ENCODE results near the gene OR2S2. TPM values are rescaled to one million over a fixed set of nuclear protein-coding genes. Genes with fewer than 3 reads are reported as not detected.

OR2S2 gene
- total RNA-seq, 3 donors from 2014 or later = not detected

GRCh38 chr9:35928591-35929452 is 29.1 kb downstream of the OR2S2 start:
- H3K27ac ChIP-seq = peak overlapping the region in 1 of 2 donors; percentile 56
- intact Hi-C loops (cut with DNase I; ENCODE audit: low total_unique reads) = no loop called here
- H3K36me3 ChIP-seq = no peaks in the 10 kb centered on the region
- peaks cover 3 to 6% of the 10 kb centered on the region in 2 donors for H3K4me1 ChIP-seq
- TF ChIP-seq CTCF (IDR thresholded peaks at IDR 0.05) (no peak), POLR2A (IDR thresholded peaks at IDR 0.05) (no peak), POLR2AphosphoS5 (IDR thresholded peaks at IDR 0.05) (no peak)
- no peak overlapping the region for H3K4me3 ChIP-seq
- DNase-seq (ENCODE audit: low spot score in 2 of 2) = no peak
- no peaks in the 10 kb centered on the region for H3K9me3 ChIP-seq
- H3K27me3 ChIP-seq = no peaks in the 10 kb centered on the region

GRCh38 chr9:35923927-35924763 is 33.8 kb downstream of the OR2S2 start:
- no peaks in the 10 kb centered on the region for H3K27me3 ChIP-seq
- TF ChIP-seq POLR2A (IDR thresholded peaks at IDR 0.05) = no peak
- TF ChIP-seq POLR2AphosphoS5 (IDR thresholded peaks at IDR 0.05) = peak in 1 of 3 donors; percentile 12
- no peaks in the 10 kb centered on the region for H3K36me3 ChIP-seq
- intact Hi-C loops (cut with DNase I; ENCODE audit: low total_unique reads) = no loop called here
- peak in 1 of 2 donors; percentile 71 for DNase-seq (ENCODE audit: low spot score in 2 of 2)
- H3K4me1 ChIP-seq = peaks cover 8 to 12% of the 10 kb centered on the region in 2 donors
- H3K27ac ChIP-seq = peak overlapping the region; percentile 88 to 91
- H3K9me3 ChIP-seq = no peaks in the 10 kb centered on the region
- peak overlapping the region in 1 of 3 donors; percentile 12 for H3K4me3 ChIP-seq

GRCh38 chr9:35923598-35923926 is 34.4 kb downstream of the OR2S2 start:
- intact Hi-C loops (cut with DNase I; ENCODE audit: low total_unique reads) = no loop called here
- DNase-seq (ENCODE audit: low spot score in 2 of 2) = no peak
- no peaks in the 10 kb centered on the region for H3K36me3 ChIP-seq
- no peak for TF ChIP-seq POLR2A (IDR thresholded peaks at IDR 0.05)
- TF ChIP-seq CTCF (IDR thresholded peaks at IDR 0.05) = no peak
- no peak for TF ChIP-seq POLR2AphosphoS5 (IDR thresholded peaks at IDR 0.05)
- peak overlapping the region in 1 of 3 donors; percentile 12 for H3K4me3 ChIP-seq
- no peaks in the 10 kb centered on the region for H3K27me3 ChIP-seq
- peaks cover 8 to 12% of the 10 kb centered on the region in 2 donors for H3K4me1 ChIP-seq
- no peaks in the 10 kb centered on the region for H3K9me3 ChIP-seq
- peak overlapping the region; percentile 88 to 91 for H3K27ac ChIP-seq

- TF ChIP-seq POLR2AphosphoS5 (IDR thresholded peaks at IDR 0.05) = no peak
- TF ChIP-seq CTCF (IDR thresholded peaks at IDR 0.05) = no peak
- TF ChIP-seq POLR2A (IDR thresholded peaks at IDR 0.05) = no peak
- intact Hi-C loops (cut with DNase I; ENCODE audit: low total_unique reads) = no loop called here
- Histone ChIP-seq H3K9me3 (no peaks in the 10 kb centered on the region), H3K36me3 (no peaks in the 10 kb centered on the region), H3K27me3 (no peaks in the 10 kb centered on the region), H3K27ac (peak overlapping the region in 1 of 2 donors; percentile 71), H3K4me1 (peaks cover 12 to 13% of the 10 kb centered on the region in 2 donors), H3K4me3 (no peak overlapping the region)
- DNase-seq (ENCODE audit: low spot score in 2 of 2) = no peak
Measured at GRCh38 chr9:35920051-35920620, 37.8 kb downstream of the OR2S2 start.

GRCh38 chr9:35919212-35920008 is 38.5 kb downstream of the OR2S2 start:
- Histone ChIP-seq H3K27ac (peak overlapping the region; percentile 15 to 71), H3K27me3 (no peaks in the 10 kb centered on the region), H3K4me1 (peaks cover 9 to 12% of the 10 kb centered on the region in 2 donors), H3K4me3 (no peak overlapping the region), H3K9me3 (no peaks in the 10 kb centered on the region), H3K36me3 (no peaks in the 10 kb centered on the region)
- no peak for DNase-seq (ENCODE audit: low spot score in 2 of 2)
- no peak for TF ChIP-seq CTCF (IDR thresholded peaks at IDR 0.05)
- intact Hi-C loops (cut with DNase I; ENCODE audit: low total_unique reads) = no loop called here
